ENCODE data around the gene GLUL.

The GLUL gene

DNA sequence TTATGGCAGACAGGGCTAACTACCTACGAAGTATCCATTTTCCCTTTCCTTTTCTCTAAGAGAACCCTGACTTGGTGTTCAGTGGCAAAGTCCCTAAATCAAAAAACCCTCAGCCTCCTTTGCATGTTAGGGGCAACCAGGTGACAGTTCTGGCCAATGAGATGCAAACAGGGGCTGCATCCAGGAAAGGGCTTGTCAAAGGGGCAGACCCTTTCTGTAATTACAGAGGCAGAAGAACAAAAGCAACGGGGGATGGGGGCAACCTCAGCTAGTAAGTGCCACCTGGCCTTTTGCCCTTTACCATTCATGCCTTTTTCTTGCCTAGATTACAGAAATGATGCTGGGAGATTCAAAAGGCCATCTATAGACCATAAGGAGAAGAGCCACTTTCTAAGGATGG is 34.4 kb downstream of the GLUL start:
- DNase-seq (ENCODE audit: low spot score): no peak
- in situ Hi-C loops (cut with MboI; ENCODE audit: low sequenced_read_pairs, unreplicated experiment): no loop called here

DNA sequence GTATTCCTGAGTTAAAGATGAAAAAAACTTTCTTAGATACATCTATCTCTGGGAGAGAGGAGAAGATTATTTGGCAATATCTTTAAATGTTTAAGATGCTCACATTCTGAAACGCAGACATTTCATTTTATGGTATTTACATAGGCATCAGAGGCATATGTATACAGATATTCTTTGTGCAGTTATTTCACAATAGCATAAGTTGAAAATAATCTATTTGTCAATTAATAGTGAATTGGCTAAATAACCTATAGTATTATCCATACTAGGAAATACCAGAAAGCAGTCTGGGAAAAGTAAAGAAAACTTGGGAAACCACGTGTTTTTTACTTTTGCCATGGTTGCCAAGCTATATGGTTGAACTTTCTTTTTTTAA is 35.9 kb downstream of the GLUL start:
- DNase-seq (ENCODE audit: low spot score): no peak
- in situ Hi-C loops (cut with MboI; ENCODE audit: low sequenced_read_pairs, unreplicated experiment): no loop called here
- TF ChIP-seq, protein P1, sequence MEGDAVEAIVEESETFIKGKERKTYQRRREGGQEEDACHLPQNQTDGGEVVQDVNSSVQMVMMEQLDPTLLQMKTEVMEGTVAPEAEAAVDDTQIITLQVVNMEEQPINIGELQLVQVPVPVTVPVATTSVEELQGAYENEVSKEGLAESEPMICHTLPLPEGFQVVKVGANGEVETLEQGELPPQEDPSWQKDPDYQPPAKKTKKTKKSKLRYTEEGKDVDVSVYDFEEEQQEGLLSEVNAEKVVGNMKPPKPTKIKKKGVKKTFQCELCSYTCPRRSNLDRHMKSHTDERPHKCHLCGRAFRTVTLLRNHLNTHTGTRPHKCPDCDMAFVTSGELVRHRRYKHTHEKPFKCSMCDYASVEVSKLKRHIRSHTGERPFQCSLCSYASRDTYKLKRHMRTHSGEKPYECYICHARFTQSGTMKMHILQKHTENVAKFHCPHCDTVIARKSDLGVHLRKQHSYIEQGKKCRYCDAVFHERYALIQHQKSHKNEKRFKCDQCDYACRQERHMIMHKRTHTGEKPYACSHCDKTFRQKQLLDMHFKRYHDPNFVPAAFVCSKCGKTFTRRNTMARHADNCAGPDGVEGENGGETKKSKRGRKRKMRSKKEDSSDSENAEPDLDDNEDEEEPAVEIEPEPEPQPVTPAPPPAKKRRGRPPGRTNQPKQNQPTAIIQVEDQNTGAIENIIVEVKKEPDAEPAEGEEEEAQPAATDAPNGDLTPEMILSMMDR (IDR thresholded peaks at IDR 0.05; ENCODE audit: borderline replicate concordance, control extremely low read depth, extremely low read depth, insufficient read depth, missing control alignments): no peak

More for the DNA sequence above, 34.4 kb downstream of the GLUL start:
- TF ChIP-seq, protein P1 (IDR thresholded peaks at IDR 0.05; ENCODE audit: borderline replicate concordance, control extremely low read depth, extremely low read depth, insufficient read depth, missing control alignments): no peak

DNA sequence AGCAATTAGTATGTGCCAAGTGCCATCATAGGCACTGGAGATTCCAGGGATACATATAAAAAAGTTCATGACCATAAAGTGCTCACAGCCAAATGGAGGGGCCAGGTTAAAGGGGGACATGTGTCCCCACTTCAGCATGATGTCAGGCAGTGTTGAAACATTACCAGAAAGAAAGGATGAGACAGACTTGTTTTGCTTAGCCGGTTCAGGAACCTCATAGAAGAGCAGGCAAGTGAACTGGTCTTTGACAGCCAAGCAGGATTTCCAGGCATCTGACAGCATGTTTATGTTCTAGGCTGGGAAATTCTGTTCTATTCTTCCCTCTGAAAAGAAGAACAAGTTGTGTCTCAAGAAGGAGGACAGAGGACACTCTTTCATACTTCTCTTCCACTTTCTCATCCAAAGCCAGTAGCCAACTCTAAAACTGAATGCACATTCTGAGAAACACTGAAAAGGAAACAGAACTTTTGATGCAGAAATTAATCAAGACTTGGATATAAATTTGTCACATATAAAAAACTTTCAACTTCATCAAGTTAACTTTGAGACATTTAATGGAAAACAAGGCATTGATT is 39.7 kb downstream of the GLUL start:
- TF ChIP-seq, protein P1 (IDR thresholded peaks at IDR 0.05; ENCODE audit: borderline replicate concordance, control extremely low read depth, extremely low read depth, insufficient read depth, missing control alignments): no peak
- DNase-seq (ENCODE audit: low spot score): no peak
- in situ Hi-C loops (cut with MboI; ENCODE audit: low sequenced_read_pairs, unreplicated experiment): no loop called here

DNA sequence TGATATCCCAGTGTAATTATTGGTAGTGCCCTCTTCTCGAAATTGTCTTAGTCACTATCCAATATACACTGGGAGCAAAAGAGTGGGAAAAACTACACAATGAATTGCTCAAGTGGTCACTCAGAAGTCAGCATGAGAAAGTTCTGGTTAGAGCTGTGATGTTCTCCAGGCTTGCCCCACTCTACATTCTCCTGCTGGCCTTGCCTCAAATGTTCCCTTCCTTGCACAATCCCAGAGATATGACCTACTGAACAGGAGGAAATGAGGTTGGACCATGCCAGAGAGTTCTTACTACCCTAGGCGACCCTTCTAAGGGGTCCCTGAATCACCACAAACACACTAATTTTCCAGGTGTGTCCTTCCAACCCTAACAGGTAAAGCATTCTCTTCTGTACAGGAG is 40.8 kb downstream of the GLUL start:
- in situ Hi-C loops (cut with MboI; ENCODE audit: low sequenced_read_pairs, unreplicated experiment): no loop called here
- TF ChIP-seq, protein P1 (IDR thresholded peaks at IDR 0.05; ENCODE audit: borderline replicate concordance, control extremely low read depth, extremely low read depth, insufficient read depth, missing control alignments): no peak
- no peak for DNase-seq (ENCODE audit: low spot score)

DNA sequence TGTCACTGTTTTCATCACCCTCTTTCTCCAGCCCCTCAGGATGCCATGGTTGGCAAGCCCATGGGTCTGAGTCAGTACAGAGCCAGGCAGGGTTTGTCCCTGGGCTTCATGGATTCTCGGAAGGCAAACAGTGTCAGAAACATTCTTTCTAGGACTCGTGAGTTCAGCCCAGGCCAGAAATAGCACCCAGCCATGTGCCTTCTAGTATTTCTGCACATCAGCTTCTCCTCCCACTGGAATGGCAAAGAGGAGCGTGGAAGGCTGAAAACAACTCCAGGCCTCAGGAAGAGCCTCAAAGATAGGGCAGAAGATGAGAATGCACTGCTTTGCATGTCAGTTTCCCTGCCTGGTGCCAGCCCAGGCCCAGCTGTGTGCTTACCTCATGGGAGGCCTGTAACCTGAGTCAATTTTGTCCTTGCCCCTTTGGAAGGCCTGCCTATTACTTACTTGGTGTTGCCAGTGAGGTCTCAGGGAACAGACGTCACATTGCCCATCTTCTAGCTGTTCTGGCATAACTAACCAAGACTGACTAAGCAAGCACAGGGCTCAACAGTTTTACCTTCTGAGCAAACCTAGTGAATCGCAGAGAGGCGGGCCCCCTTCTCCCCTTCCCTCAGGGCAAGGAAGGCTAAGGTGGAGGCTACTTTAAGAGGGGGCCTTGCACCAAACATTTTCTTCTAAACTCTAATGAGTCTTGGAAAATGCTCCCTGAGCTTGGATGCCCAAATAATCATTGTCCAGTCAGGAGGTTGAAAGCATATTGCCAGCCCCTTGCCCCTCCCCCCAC is 42.4 kb downstream of the GLUL start:
- in situ Hi-C loops (cut with MboI; ENCODE audit: low sequenced_read_pairs, unreplicated experiment): no loop called here
- TF ChIP-seq, protein P1 (IDR thresholded peaks at IDR 0.05; ENCODE audit: borderline replicate concordance, control extremely low read depth, extremely low read depth, insufficient read depth, missing control alignments): no peak
- DNase-seq (ENCODE audit: low spot score): no peak

DNA sequence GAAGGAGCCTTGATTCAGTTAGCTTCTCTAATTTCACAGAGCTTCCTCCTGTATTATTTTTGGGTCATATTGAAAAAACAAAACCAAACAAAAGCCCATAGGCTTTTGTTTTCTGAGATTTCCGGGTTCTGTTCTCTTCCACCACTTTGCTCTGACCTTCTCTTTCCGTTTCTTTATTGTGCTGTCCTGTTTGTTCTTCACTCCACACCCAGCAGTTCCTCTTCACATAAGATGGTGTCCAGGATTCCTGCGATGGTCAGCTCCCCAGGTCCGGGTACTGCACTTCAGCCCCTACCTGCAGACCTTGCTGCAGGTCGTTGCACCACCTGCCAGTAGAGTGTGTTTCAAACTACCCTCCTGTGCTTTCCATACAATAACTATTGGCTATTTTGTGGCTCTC is 44.6 kb downstream of the GLUL start:
- TF ChIP-seq, protein P1 (IDR thresholded peaks at IDR 0.05; ENCODE audit: borderline replicate concordance, control extremely low read depth, extremely low read depth, insufficient read depth, missing control alignments): no peak
- no peak for DNase-seq (ENCODE audit: low spot score)
- in situ Hi-C loops (cut with MboI; ENCODE audit: low sequenced_read_pairs, unreplicated experiment): no loop called here

Measured in GM13976 (cell line).